Measurements from ENCODE around the gene EREG. TPM values are rescaled to one million over a fixed set of nuclear protein-coding genes. Genes with fewer than 3 reads are reported as not detected.

Gene EREG
- total RNA-seq, 1 experiment from 2014 or later, result not detected

DNA sequence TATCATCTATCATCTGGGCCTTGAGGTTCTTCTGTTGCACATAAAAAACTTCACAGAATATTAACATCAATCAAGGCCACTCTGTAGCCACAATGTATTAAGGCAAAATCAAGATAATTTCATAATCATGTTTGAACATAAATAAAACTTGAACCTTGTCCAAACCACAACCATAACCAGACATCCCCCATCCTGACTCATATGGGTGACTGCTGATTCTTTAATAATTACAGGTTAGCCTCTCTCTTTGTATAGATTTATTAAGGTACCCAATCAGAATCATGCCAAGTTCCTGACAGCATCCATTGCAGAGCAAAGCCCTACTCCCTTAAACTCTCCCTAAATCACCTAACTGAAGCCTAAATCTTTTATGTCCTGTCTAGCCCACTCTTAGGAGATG, 63.3 kb downstream of the EREG start:
- Histone ChIP-seq H3K27ac (ENCODE audit: insufficient read length, low read depth, low read length) (no peak overlapping the region), H3K14ac (ENCODE audit: insufficient read depth, low read length) (no peak overlapping the region), H3K9ac (ENCODE audit: extremely low read depth, insufficient read length, low read length) (no peak overlapping the region), H3K79me1 (ENCODE audit: insufficient read depth, low read depth, low read length, poor library complexity, severe bottlenecking) (no peaks in the 10 kb centered on the region), H4K8ac (replicated peaks; ENCODE audit: insufficient read length, low read depth, low read length) (no peak overlapping the region), H3K4ac (ENCODE audit: low read depth, low read length) (no peak overlapping the region), H3K23ac (ENCODE audit: insufficient read length, low read depth, low read length) (no peak overlapping the region), H3T11ph (ENCODE audit: low read length) (no peak overlapping the region), H3K18ac (ENCODE audit: insufficient read length, low read depth, low read length) (no peak overlapping the region), H2AFZ (ENCODE audit: low read length) (no peak overlapping the region), H4K5ac (ENCODE audit: insufficient read length, low read depth, low read length) (no peak overlapping the region), H2AK5ac (ENCODE audit: insufficient read length, low read length) (no peak overlapping the region), H3K9me3 (ENCODE audit: control insufficient read depth, low read depth, low read length) (no peaks in the 10 kb centered on the region), H3K27me3 (ENCODE audit: insufficient read depth, low read length) (no peaks in the 10 kb centered on the region), H2BK20ac (ENCODE audit: low read depth, low read length, poor library complexity, severe bottlenecking) (no peak overlapping the region), H2BK120ac (ENCODE audit: low read depth, low read length, poor library complexity, severe bottlenecking) (no peak overlapping the region), H3K56ac (ENCODE audit: insufficient read length, low read depth, low read length) (no peak overlapping the region), H2BK12ac (ENCODE audit: insufficient read length, low read depth, low read length) (no peak overlapping the region), H3K23me2 (ENCODE audit: insufficient read length, low read depth, low read length, poor library complexity, severe bottlenecking) (no peaks in the 10 kb centered on the region), H2BK5ac (ENCODE audit: insufficient read length, low read length) (no peak overlapping the region), H4K91ac (ENCODE audit: insufficient read length, low read depth, low read length) (no peak overlapping the region), H3K4me2 (ENCODE audit: insufficient read depth, insufficient read length, low read length) (no peak overlapping the region), H4K20me1 (ENCODE audit: control insufficient read depth, insufficient read depth, insufficient read length) (no peaks in the 10 kb centered on the region), H3K79me2 (ENCODE audit: insufficient read depth, low read length) (no peaks in the 10 kb centered on the region), H2BK15ac (ENCODE audit: low read depth, low read length) (no peak overlapping the region), H3K4me1 (ENCODE audit: insufficient read depth, low read length) (no peaks in the 10 kb centered on the region)
- H3K27me3 Mint-ChIP-seq (ENCODE audit: low read depth), result no peaks in the 10 kb centered on the region
- no peak overlapping the region for H3K4me3 Mint-ChIP-seq
- H3K27ac Mint-ChIP-seq, result peak overlapping the region in 1 of 3 experiments; percentile 48; a peak in 1 of 7 replicates
- H3K9me3 Mint-ChIP-seq, result no peaks in the 10 kb centered on the region
- peaks cover 2% of the 10 kb centered on the region in 2 experiments; a peak in 3 of 4 replicates for H3K4me1 Mint-ChIP-seq
- H3K36me3 Mint-ChIP-seq (ENCODE audit: insufficient read depth in 1 of 3, low read depth in 3 of 3), result no peaks in the 10 kb centered on the region
- TF ChIP-seq, protein P1, sequence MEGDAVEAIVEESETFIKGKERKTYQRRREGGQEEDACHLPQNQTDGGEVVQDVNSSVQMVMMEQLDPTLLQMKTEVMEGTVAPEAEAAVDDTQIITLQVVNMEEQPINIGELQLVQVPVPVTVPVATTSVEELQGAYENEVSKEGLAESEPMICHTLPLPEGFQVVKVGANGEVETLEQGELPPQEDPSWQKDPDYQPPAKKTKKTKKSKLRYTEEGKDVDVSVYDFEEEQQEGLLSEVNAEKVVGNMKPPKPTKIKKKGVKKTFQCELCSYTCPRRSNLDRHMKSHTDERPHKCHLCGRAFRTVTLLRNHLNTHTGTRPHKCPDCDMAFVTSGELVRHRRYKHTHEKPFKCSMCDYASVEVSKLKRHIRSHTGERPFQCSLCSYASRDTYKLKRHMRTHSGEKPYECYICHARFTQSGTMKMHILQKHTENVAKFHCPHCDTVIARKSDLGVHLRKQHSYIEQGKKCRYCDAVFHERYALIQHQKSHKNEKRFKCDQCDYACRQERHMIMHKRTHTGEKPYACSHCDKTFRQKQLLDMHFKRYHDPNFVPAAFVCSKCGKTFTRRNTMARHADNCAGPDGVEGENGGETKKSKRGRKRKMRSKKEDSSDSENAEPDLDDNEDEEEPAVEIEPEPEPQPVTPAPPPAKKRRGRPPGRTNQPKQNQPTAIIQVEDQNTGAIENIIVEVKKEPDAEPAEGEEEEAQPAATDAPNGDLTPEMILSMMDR (conservative IDR thresholded peaks at IDR 0.05), result no peak
- no peak for DNase-seq
